Body of pancreas (tissue), 4 donors: Measurements from ENCODE around the gene CLIP1. TPM values are rescaled to one million over a fixed set of nuclear protein-coding genes. Genes with fewer than 3 reads are reported as not detected.

Experiments
- ATAC-seq: fragments of 150-250 bp; one replicate; pipeline ENCODE4 v1.9.1; 2016
- DNase-seq, 4 donors: peaks; one replicate each; pipeline ENCODE4 v3.0.0-alpha.2; 2019
- H3K27ac ChIP-seq, 4 donors: fragments of 200-600 bp; sonication (generic); 1 replicate in 3 of 4; 2 replicates in 1 of 4; pipeline versions ENCODE4 v1.5.1 to v1.6.1; 2016 to 2019; ENCODE audit warnings: mild to moderate bottlenecking in 1 of 4, mixed read lengths in 1 of 4, moderate library complexity in 1 of 4
- H3K27me3 ChIP-seq, 2 donors: fragments of 200-600 bp; sonication (generic); one replicate each; pipeline ENCODE4 v1.6.0; 2016; ENCODE audit warnings: mild to moderate bottlenecking in 1 of 2
- H3K36me3 ChIP-seq, 2 donors: fragments of 200-600 bp; sonication (generic); replicated peaks in 1 of 2; 2 replicates each; pipeline ENCODE4 v1.5.1; 2016; ENCODE audit warnings: low read depth in 2 of 2; ENCODE audit not compliant: insufficient read depth in 1 of 2
- H3K4me1 ChIP-seq: fragments of 200-600 bp; sonication (generic); one replicate; pipeline ENCODE4 v1.6.0; 2016
- H3K4me3 ChIP-seq, 2 donors: fragments of 200-600 bp; sonication (generic); 1 replicate in 1 of 2; 2 replicates in 1 of 2; pipeline ENCODE4 v1.5.1; 2016 to 2019
- H3K9me3 ChIP-seq, 3 donors: fragments of 200-600 bp; sonication (generic); 1 replicate in 2 of 3; 2 replicates in 1 of 3; pipeline ENCODE4 v1.5.1; 2016
- CTCF ChIP-seq, 7 experiments: fragments of 450-650 bp in 4 of 7; fragments of 200-600 bp in 3 of 7; sonication (generic) in 3 of 7; IDR thresholded peaks; one replicate each; pipeline ENCODE4 v1.5.1; 2016 to 2019; ENCODE audit warnings: antibody characterized with exemption in 7 of 7
- POLR2A ChIP-seq, 3 donors: fragments of 450-650 bp; IDR thresholded peaks; one replicate each; pipeline ENCODE4 v1.6.1; 2016; ENCODE audit warnings: antibody characterized with exemption in 3 of 3, mild to moderate bottlenecking in 2 of 3
- WGBS, 2 donors: methylation state at CpG; one replicate each; pipeline ENCODE4 v1.1.5; 2017; 5-methylcytosine and 5-hydroxymethylcytosine counted together
- intact Hi-C: fragments of 100-400 bp; cut with DNase I; formaldehyde crosslinking; loops from one replicate; pipeline ENCODE4 v1.15.1; 2023
- total RNA-seq, 2 donors: library from RNA; depleted of rRNA; stranded (reverse); fragments of >200 nt; gene quantifications; one replicate each; pipeline ENCODE4 v1.1.0, GENCODE V29; 2016

Gene CLIP1
- total RNA-seq, 2 donors from 2014 or later: 41.2 to 89.0 TPM

- Histone ChIP-seq H3K4me1 (peaks cover 26% of the 10 kb centered on the region), H3K9me3 (no peaks in the 10 kb centered on the region), H3K27me3 (no peaks in the 10 kb centered on the region), H3K36me3 (peaks cover 0 to 8% of the 10 kb centered on the region in 2 donors), H3K27ac (no peak overlapping the region), H3K4me3 (no peak overlapping the region)
- ATAC-seq: no peak
- intact Hi-C loops: no loop called here
- DNase-seq: no peak
- no peak for TF ChIP-seq POLR2A (IDR thresholded peaks at IDR 0.05)
- no peak for TF ChIP-seq CTCF (IDR thresholded peaks at IDR 0.05)
- WGBS, 2 donors: 87 to 95% methylated on average over 17 of the region's 17 CpGs
These were observed 195.1 kb downstream of the CLIP1 start for GRCh38 chr12:122227341-122227740.

GRCh38 chr12:122226366-122227125 lies 195.9 kb downstream of the CLIP1 start:
- ATAC-seq (no peak), DNase-seq (no peak)
- H3K4me1 ChIP-seq: peaks cover 26% of the 10 kb centered on the region
- no peak overlapping the region for H3K4me3 ChIP-seq
- H3K36me3 ChIP-seq: peaks cover 0 to 6% of the 10 kb centered on the region in 2 donors
- TF ChIP-seq CTCF (IDR thresholded peaks at IDR 0.05) (no peak), POLR2A (IDR thresholded peaks at IDR 0.05) (no peak)
- H3K27me3 ChIP-seq: no peaks in the 10 kb centered on the region
- 8 to 36% methylated on average over 12 to 55 of the region's 55 CpGs for WGBS, 2 donors
- H3K27ac ChIP-seq: peak overlapping the region in 2 of 4 donors; percentile 63 to 70
- no peaks in the 10 kb centered on the region for H3K9me3 ChIP-seq
- intact Hi-C loops: no loop called here

- intact Hi-C loops: no loop called here
- H3K36me3 ChIP-seq: peaks cover 0 to 3% of the 10 kb centered on the region in 2 donors
- H3K27ac ChIP-seq: peak within 1 kb of the TSS; percentile 85 to 99 (median 94)
- DNase-seq: peak; percentile 100
- TF ChIP-seq POLR2A (IDR thresholded peaks at IDR 0.05) (peak; percentile 96 to 97 (median 97)), CTCF (IDR thresholded peaks at IDR 0.05) (no peak)
- peaks cover 26% of the 10 kb centered on the region for H3K4me1 ChIP-seq
- 0% methylated on average over 12 to 74 of the region's 74 CpGs for WGBS, 2 donors
- H3K4me3 ChIP-seq: peak within 1 kb of the TSS; percentile 83 to 95
- no peaks in the 10 kb centered on the region for H3K27me3 ChIP-seq
- peak; percentile 97 for ATAC-seq
- no peaks in the 10 kb centered on the region for H3K9me3 ChIP-seq
These were observed 196.6 kb downstream of the CLIP1 start, which contains the start of gene DIABLO for GRCh38 chr12:122225683-122226365. Gene DIABLO, minus strand, starts transcription at chr12:122226052. Its CDS starts 38 bp downstream, at chr12:122226014.

Other genes with a start within 250 kb of the CLIP1 start
- not detected for gene IL31, start 248.4 kb downstream of the CLIP1 start, total RNA-seq
- 1 to 10 TPM in 1 of 2 donors, not detected in 1; 2.3 TPM for gene LRRC43, start 239.5 kb downstream of the CLIP1 start, total RNA-seq
- not detected for gene B3GNT4, start 219.0 kb downstream of the CLIP1 start, total RNA-seq
- 10 to 100 TPM; 15.8 to 28.3 TPM for gene DIABLO, start 196.6 kb downstream of the CLIP1 start, total RNA-seq
- 1 to 10 TPM; 7.3 to 9.9 TPM for gene VPS33A, start 156.2 kb downstream of the CLIP1 start, total RNA-seq
- gene ZCCHC8, start 78.3 kb upstream of the CLIP1 start, total RNA-seq: 10 to 100 TPM in 1 of 2 donors, 1 to 10 TPM in 1; 7.3 to 16.6 TPM
- 100 to 1,000 TPM in 1 of 2 donors, 10 to 100 TPM in 1; 50.8 to 113 TPM for gene RSRC2, start 104.3 kb upstream of the CLIP1 start, total RNA-seq
- 1 to 10 TPM; 6.6 to 8.3 TPM for gene KNTC1, start 104.6 kb upstream of the CLIP1 start, total RNA-seq